ENCODE data around the gene PTGDS. TPM values are rescaled to one million over a fixed set of nuclear protein-coding genes. Genes with fewer than 3 reads are reported as not detected.

Gene PTGDS
- total and polyA plus RNA-seq, 10 of the 15 experiments (the other 5 are each of a cell fraction or from before 2014, with no cell fraction given): not detected

DNA sequence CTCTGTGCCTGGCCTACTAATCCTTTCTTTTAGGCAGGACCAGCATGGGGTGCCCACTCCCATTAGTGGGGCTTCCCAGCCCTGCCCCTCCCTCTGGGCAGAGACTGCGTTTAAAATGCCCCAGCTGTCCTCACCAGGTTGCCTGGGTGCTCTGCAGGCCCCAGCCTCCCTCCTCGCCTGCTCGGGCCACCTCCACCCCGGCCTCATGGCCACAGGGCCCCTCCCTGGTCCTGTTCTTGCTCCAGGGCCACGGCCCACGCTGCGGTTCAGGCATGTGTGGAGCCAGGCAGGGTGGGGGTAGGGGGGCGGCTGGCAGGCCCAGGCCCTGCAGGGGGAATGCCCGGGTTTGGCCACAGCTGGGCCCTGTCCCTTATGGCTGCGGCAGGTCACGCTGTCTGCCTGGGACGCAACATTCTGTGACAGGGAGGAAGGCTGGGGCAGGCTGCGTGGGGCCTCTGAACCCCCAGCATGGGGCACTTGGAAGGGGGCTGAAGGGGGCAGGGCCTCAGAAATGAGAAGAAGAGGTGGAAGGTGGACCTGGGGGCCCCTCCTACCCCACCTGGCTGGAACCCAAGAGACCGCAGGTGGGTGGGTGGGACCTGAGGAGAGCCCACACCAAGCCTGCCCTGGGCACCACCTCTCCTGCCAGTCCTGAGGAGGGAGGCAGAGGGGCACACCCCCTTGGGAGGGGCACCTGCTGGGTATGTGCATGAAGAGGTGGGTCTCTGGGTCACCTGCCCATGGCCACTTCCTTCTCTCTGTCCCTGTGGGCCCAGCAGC, 25.6 kb upstream of the PTGDS start, which contains the start of gene LCN12:
Gene LCN12 (plus strand): TSS at position 733 of the 780 bp plus-strand sequence. CDS start 55 bp downstream, outside the sequence.
- SMC1A ChIA-PET (ENCODE audit: uncharacterized antibody, unreplicated experiment): interaction anchor here (1.1 to 1.5 kb wide), 3 partner anchors 48 to 83 kb away, joined by 3 to 8 read pairs (median 4); no protein-coding TSS in a partner anchor
- POLR2A ChIA-PET: interaction anchor here (0.6 kb wide), 1 partner anchor 271 kb away, joined by 3 read pairs; no protein-coding TSS in a partner anchor
- H2AFZ ChIP-seq (ENCODE audit: control insufficient read depth, low read depth, low read length): no peak within 1 kb of the TSS
- no peak within 1 kb of the TSS for H3K27ac ChIP-seq (ENCODE audit: control insufficient read depth, insufficient read depth)
- DNase-seq (ENCODE audit: low read depth, low spot score): no peak
- no peak for FAIRE-seq
- H3K79me2 ChIP-seq (ENCODE audit: control insufficient read depth, insufficient read depth, low read length): no peaks in the 10 kb centered on the region
- no peak within 1 kb of the TSS for H3K4me3 ChIP-seq
- no peaks in the 10 kb centered on the region for H3K27me3 ChIP-seq (replicated peaks in 1 of 2; ENCODE audit: control insufficient read depth in 2 of 2, insufficient read depth in 2 of 2, low read length in 1 of 2)
- peaks cover 6% of the 10 kb centered on the region; the same call in 1 of the 2 replicates for H3K4me1 ChIP-seq (ENCODE audit: control insufficient read depth, insufficient read depth, low read length)
- no peaks in the 10 kb centered on the region for H4K20me1 ChIP-seq (ENCODE audit: control insufficient read depth, insufficient read depth)
- H3K9ac ChIP-seq (ENCODE audit: control insufficient read depth, insufficient read depth, low read length): no peak within 1 kb of the TSS
- RAD21 ChIA-PET (ENCODE audit: unreplicated experiment): no interaction called here
- 44% methylated on average over 13 of the region's 14 CpGs for WGBS (ENCODE audit: insufficient coverage, insufficient replicate concordance, low lambda C conversion rate, missing lambda C conversion rate)
- intact Hi-C loops (cut with micrococcal nuclease; ENCODE audit: unreplicated experiment) (no loop called here), in situ Hi-C loops (cut with MboI) (no loop called here)
- TF ChIP-seq, protein P1, sequence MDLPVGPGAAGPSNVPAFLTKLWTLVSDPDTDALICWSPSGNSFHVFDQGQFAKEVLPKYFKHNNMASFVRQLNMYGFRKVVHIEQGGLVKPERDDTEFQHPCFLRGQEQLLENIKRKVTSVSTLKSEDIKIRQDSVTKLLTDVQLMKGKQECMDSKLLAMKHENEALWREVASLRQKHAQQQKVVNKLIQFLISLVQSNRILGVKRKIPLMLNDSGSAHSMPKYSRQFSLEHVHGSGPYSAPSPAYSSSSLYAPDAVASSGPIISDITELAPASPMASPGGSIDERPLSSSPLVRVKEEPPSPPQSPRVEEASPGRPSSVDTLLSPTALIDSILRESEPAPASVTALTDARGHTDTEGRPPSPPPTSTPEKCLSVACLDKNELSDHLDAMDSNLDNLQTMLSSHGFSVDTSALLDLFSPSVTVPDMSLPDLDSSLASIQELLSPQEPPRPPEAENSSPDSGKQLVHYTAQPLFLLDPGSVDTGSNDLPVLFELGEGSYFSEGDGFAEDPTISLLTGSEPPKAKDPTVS (IDR thresholded peaks at IDR 0.05; ENCODE audit: low read depth, low read length): no peak
- TF ChIP-seq, protein P2, sequence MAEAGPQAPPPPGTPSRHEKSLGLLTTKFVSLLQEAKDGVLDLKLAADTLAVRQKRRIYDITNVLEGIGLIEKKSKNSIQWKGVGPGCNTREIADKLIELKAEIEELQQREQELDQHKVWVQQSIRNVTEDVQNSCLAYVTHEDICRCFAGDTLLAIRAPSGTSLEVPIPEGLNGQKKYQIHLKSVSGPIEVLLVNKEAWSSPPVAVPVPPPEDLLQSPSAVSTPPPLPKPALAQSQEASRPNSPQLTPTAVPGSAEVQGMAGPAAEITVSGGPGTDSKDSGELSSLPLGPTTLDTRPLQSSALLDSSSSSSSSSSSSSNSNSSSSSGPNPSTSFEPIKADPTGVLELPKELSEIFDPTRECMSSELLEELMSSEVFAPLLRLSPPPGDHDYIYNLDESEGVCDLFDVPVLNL (IDR thresholded peaks at IDR 0.05; ENCODE audit: low read depth, low read length): no peak
- TF ChIP-seq SIX5 (IDR thresholded peaks at IDR 0.05; ENCODE audit: low read depth, low read length, severe bottlenecking): no peak
- no peak for TF ChIP-seq STAT1 (conservative IDR thresholded peaks at IDR 0.05)
- no peak for TF ChIP-seq MYB (IDR thresholded peaks at IDR 0.05; ENCODE audit: borderline replicate concordance, low read depth, low read length)
- no peak for TF ChIP-seq NFXL1 (IDR thresholded peaks at IDR 0.05; ENCODE audit: borderline replicate concordance)
- TF ChIP-seq EGR1 (IDR thresholded peaks at IDR 0.05; ENCODE audit: borderline replicate concordance in 1 of 2, low read depth in 2 of 2, low read length in 2 of 2): no peak
- no peak within 1 kb of the TSS for H3K4me2 ChIP-seq (ENCODE audit: control insufficient read depth, insufficient read depth)
- H3K9me3 ChIP-seq (replicated peaks; ENCODE audit: control insufficient read depth, insufficient read depth, low read length): no peaks in the 10 kb centered on the region
- no TSS peak for BruUV-seq (replicated peaks)
- CTCF ChIA-PET: interaction anchor here (0.7 to 1.3 kb wide), 4 partner anchors 15 to 276 kb away, joined by 3 to 10 read pairs (median 4); partner anchors contain the start of gene RNF224
- H3K36me3 ChIP-seq (ENCODE audit: control insufficient read depth in 2 of 2, insufficient read depth in 2 of 2, low read length in 1 of 2): no peaks in the 10 kb centered on the region
- ATAC-seq: no peak
